GM21526 (cell line): ENCODE measurements around the gene SETDB1.
"Not testable (repeated sequence)": the region's sequence is repeated elsewhere in the genome, so short reads cannot be mapped to it uniquely, and the experiment has no call there.

ENCODE experiments used
- ATAC-seq: cut with Tn5 transposase; IDR thresholded peaks from one replicate; pipeline ENCODE4 v1.9.1; 2021; ENCODE audit warnings: moderate library complexity; ENCODE audit not compliant: unreplicated experiment, low FRiP score

Gene SETDB1

GRCh38 chr1:150926097-150926741, at the start of gene SETDB1:
SETDB1 (plus strand) TSS chr1:150926363; CDS start chr1:150927715, 1,352 bp downstream.
- peak; percentile 77 for ATAC-seq

- not testable (repeated sequence) for ATAC-seq
Measured at GRCh38 chr1:150878931-150879330, 47.2 kb upstream of the SETDB1 start.

GRCh38 chr1:150881331-150882070, 44.7 kb upstream of the SETDB1 start:
- ATAC-seq: no peak

- ATAC-seq: not testable (repeated sequence)
Measured at GRCh38 chr1:150883121-150883520, 43.0 kb upstream of the SETDB1 start.

GRCh38 chr1:150887018-150887417, 39.1 kb upstream of the SETDB1 start, which contains the start of gene CTXND2:
CTXND2 (plus strand) TSS chr1:150887136; CDS start chr1:150912315, 25,179 bp downstream.
- no peak for ATAC-seq

GRCh38 chr1:150888727-150889126, 37.4 kb upstream of the SETDB1 start:
- ATAC-seq: no peak

GRCh38 chr1:150890033-150890416, 36.1 kb upstream of the SETDB1 start:
- ATAC-seq: no peak

- no peak for ATAC-seq
Measured at GRCh38 chr1:150893336-150893913, 32.7 kb upstream of the SETDB1 start.

GRCh38 chr1:150895618-150896017, 30.5 kb upstream of the SETDB1 start:
- ATAC-seq: no peak

GRCh38 chr1:150899795-150900194, 26.4 kb upstream of the SETDB1 start:
- not testable (repeated sequence) for ATAC-seq

GRCh38 chr1:150902346-150902745, 23.8 kb upstream of the SETDB1 start:
- ATAC-seq: no peak

- no peak for ATAC-seq
Measured at GRCh38 chr1:150902751-150903150, 23.4 kb upstream of the SETDB1 start.

GRCh38 chr1:150905301-150905700, 20.9 kb upstream of the SETDB1 start:
- ATAC-seq: no peak

- no peak for ATAC-seq
Measured at GRCh38 chr1:150906329-150906728, 19.8 kb upstream of the SETDB1 start.

GRCh38 chr1:150906813-150907212, 19.4 kb upstream of the SETDB1 start:
- no peak for ATAC-seq

GRCh38 chr1:150909585-150910180, 16.5 kb upstream of the SETDB1 start:
- no peak for ATAC-seq

- ATAC-seq: no peak
Measured at GRCh38 chr1:150912623-150913022, 13.5 kb upstream of the SETDB1 start.

GRCh38 chr1:150917387-150917786, 8.8 kb upstream of the SETDB1 start:
- no peak for ATAC-seq

GRCh38 chr1:150922519-150922975, 3.6 kb upstream of the SETDB1 start:
- no peak for ATAC-seq

GRCh38 chr1:150925080-150925479, 1.1 kb upstream of the SETDB1 start:
- ATAC-seq: no peak

GRCh38 chr1:150927624-150928023, 1.5 kb downstream of the SETDB1 start:
- ATAC-seq: no peak
